Sciatic nerve (tissue), 2 donors: ENCODE results near the gene MYL10. TPM values are rescaled to one million over a fixed set of nuclear protein-coding genes. Genes with fewer than 3 reads are reported as not detected.
"Not testable (repeated sequence)": the region's sequence is repeated elsewhere in the genome, so short reads cannot be mapped to it uniquely, and the experiment has no call there.

Experiments
- ATAC-seq: fragments of 200-7000 bp; cut with Tn5 transposase; one replicate; pipeline ENCODE4 v1.9.1; 2020; ENCODE audit warnings: mild to moderate bottlenecking, moderate library complexity
- DNase-seq: peaks from one replicate; pipeline ENCODE4 v3.0.0-alpha.2; 2020; ENCODE audit warnings: low spot score
- intact Hi-C: fragments of 100-400 bp; cut with DNase I; formaldehyde crosslinking; loops from one replicate; pipeline ENCODE4 v1.14.2; 2022
- total RNA-seq: library from RNA; stranded (reverse); fragmentation: NEBNext Ultra II Directional; extraction: Animal tissue kit (Norgen Biotek cat#: 25700); gene quantifications from one replicate; pipeline ENCODE4 v1.2.1, GENCODE V29; 2021
- donor health status: DM: no; HTN: no; CAD: no.
- donor health status: DM: no; HTN: no; CAD: no.

Gene MYL10
- total RNA-seq, 1 donor from 2014 or later: not detected

- no peak for ATAC-seq
Observed at GRCh38 chr7:101662447-101662998, 33.4 kb upstream of the MYL10 start.

GRCh38 chr7:101659706-101660105 is 30.6 kb upstream of the MYL10 start:
- DNase-seq (no peak), ATAC-seq (no peak)
- intact Hi-C loops: no loop called here

More at GRCh38 chr7:101662447-101662998, 33.4 kb upstream of the MYL10 start:
- no peak for DNase-seq
- intact Hi-C loops: no loop called here

GRCh38 chr7:101657171-101657570 is 28.1 kb upstream of the MYL10 start:
- intact Hi-C loops: no loop called here
- ATAC-seq: no peak

GRCh38 chr7:101651112-101651511 is 22.0 kb upstream of the MYL10 start:
- DNase-seq (no peak), ATAC-seq (no peak)
- intact Hi-C loops: no loop called here

More at GRCh38 chr7:101657171-101657570, 28.1 kb upstream of the MYL10 start:
- no peak for DNase-seq

- intact Hi-C loops: no loop called here
Observed at GRCh38 chr7:101650579-101651081, 21.5 kb upstream of the MYL10 start.

GRCh38 chr7:101647876-101648275 is 18.8 kb upstream of the MYL10 start:
- DNase-seq, intact Hi-C loops, ATAC-seq: not testable (repeated sequence)

More at GRCh38 chr7:101650579-101651081, 21.5 kb upstream of the MYL10 start:
- DNase-seq (no peak), ATAC-seq (no peak)

GRCh38 chr7:101645951-101646350 is 16.9 kb upstream of the MYL10 start:
- intact Hi-C loops: no loop called here
- ATAC-seq (no peak), DNase-seq (no peak)

GRCh38 chr7:101644879-101645278 is 15.8 kb upstream of the MYL10 start:
- intact Hi-C loops: no loop called here
- DNase-seq: no peak
- no peak for ATAC-seq

GRCh38 chr7:101639127-101639526 is 10.0 kb upstream of the MYL10 start:
- ATAC-seq, DNase-seq, intact Hi-C loops: not testable (repeated sequence)

- intact Hi-C loops: no loop called here
- DNase-seq: no peak
Observed at GRCh38 chr7:101636822-101637623, 7.9 kb upstream of the MYL10 start.

GRCh38 chr7:101635484-101635883 is 6.4 kb upstream of the MYL10 start:
- ATAC-seq: no peak
- intact Hi-C loops: no loop called here
- no peak for DNase-seq

More at GRCh38 chr7:101636822-101637623, 7.9 kb upstream of the MYL10 start:
- ATAC-seq: no peak

- intact Hi-C loops: no loop called here
- ATAC-seq: no peak
- DNase-seq: no peak
Observed at GRCh38 chr7:101634196-101634717, 5.2 kb upstream of the MYL10 start.

GRCh38 chr7:101633511-101633910 is 4.4 kb upstream of the MYL10 start:
- intact Hi-C loops: no loop called here
- DNase-seq: no peak
- ATAC-seq: no peak

- no peak for ATAC-seq
- intact Hi-C loops: no loop called here
- DNase-seq: no peak
Observed at GRCh38 chr7:101632641-101633040, 3.5 kb upstream of the MYL10 start.

- peak; percentile 42 for ATAC-seq
- DNase-seq: no peak
Observed at GRCh38 chr7:101631224-101631714, 2.2 kb upstream of the MYL10 start.

GRCh38 chr7:101630591-101630990 is 1.5 kb upstream of the MYL10 start:
- no peak for DNase-seq
- intact Hi-C loops: no loop called here
- ATAC-seq: no peak

More at GRCh38 chr7:101631224-101631714, 2.2 kb upstream of the MYL10 start:
- intact Hi-C loops: no loop called here

- DNase-seq (no peak), ATAC-seq (no peak)
- intact Hi-C loops: no loop called here
Observed at GRCh38 chr7:101628522-101628921, 574 bp downstream of the MYL10 start.

GRCh38 chr7:101626758-101627157 is 2.3 kb downstream of the MYL10 start:
- intact Hi-C loops: no loop called here
- DNase-seq (no peak), ATAC-seq (no peak)

- DNase-seq: no peak
- intact Hi-C loops: no loop called here
- ATAC-seq: no peak
Observed at GRCh38 chr7:101626069-101626671, 2.9 kb downstream of the MYL10 start.
